Trophoblast cell (in vitro differentiated cells and primary cell): ENCODE measurements around the gene C1D.

Experiments used
- DNase-seq, 2 donors: peaks; one replicate each; pipeline ENCODE4 v3.0.0-alpha.2; 2016
- H2AFZ ChIP-seq: 2 replicates; pipeline ENCODE4 v1.6.1; 2013; ENCODE audit warnings: low read length, moderate library complexity, mild to moderate bottlenecking; ENCODE audit not compliant: insufficient read depth, poor library complexity
- H2AK5ac ChIP-seq: 2 replicates; pipeline ENCODE4 v1.6.1; 2013; ENCODE audit warnings: mild to moderate bottlenecking, low read length
- H2BK120ac ChIP-seq: 2 replicates; pipeline ENCODE4 v1.6.1; 2013; ENCODE audit warnings: low read length, mild to moderate bottlenecking, moderate library complexity; ENCODE audit not compliant: insufficient read depth, poor library complexity
- H2BK12ac ChIP-seq: 2 replicates; pipeline ENCODE4 v1.6.1; 2013; ENCODE audit warnings: mild to moderate bottlenecking, low read length, moderate library complexity
- H2BK5ac ChIP-seq: 2 replicates; pipeline ENCODE4 v1.6.1; 2013; ENCODE audit warnings: low read length, low read depth, moderate library complexity, mild to moderate bottlenecking; ENCODE audit not compliant: poor library complexity
- H3K14ac ChIP-seq: 2 replicates; pipeline ENCODE4 v1.6.1; 2013; ENCODE audit warnings: mild to moderate bottlenecking, low read length
- H3K18ac ChIP-seq: 2 replicates; pipeline ENCODE4 v1.6.1; 2013; ENCODE audit warnings: mild to moderate bottlenecking, low read length
- H3K23ac ChIP-seq: 2 replicates; pipeline ENCODE4 v1.6.1; 2013; ENCODE audit warnings: low read length
- H3K27ac ChIP-seq: 2 replicates; pipeline ENCODE4 v1.5.1; 2013; ENCODE audit warnings: low read depth, mild to moderate bottlenecking, inconsistent platforms, low read length, moderate library complexity
- H3K27me3 ChIP-seq: 2 replicates; pipeline ENCODE4 v1.6.1; 2013; ENCODE audit warnings: inconsistent platforms, mild to moderate bottlenecking, low read length, moderate library complexity; ENCODE audit not compliant: insufficient read depth
- H3K36me3 ChIP-seq, 2 experiments: 1 replicate in 1 of 2; 2 replicates in 1 of 2; pipeline ENCODE4 v1.6.1; 2013; ENCODE audit warnings: low read length in 2 of 2, mild to moderate bottlenecking in 2 of 2, moderate library complexity in 1 of 2; ENCODE audit not compliant: insufficient read depth in 2 of 2, control insufficient read depth in 1 of 2
- H3K4ac ChIP-seq: 2 replicates; pipeline ENCODE4 v1.6.1; 2013; ENCODE audit warnings: low read depth, mild to moderate bottlenecking, low read length, moderate library complexity
- H3K4me1 ChIP-seq, 2 experiments: 1 replicate in 1 of 2; 2 replicates in 1 of 2; pipeline ENCODE4 v1.6.1; 2013; ENCODE audit warnings: low read length in 2 of 2, mild to moderate bottlenecking in 2 of 2, moderate library complexity in 1 of 2; ENCODE audit not compliant: insufficient read depth in 2 of 2, control insufficient read depth in 1 of 2
- H3K4me2 ChIP-seq: 2 replicates; pipeline ENCODE4 v1.6.1; 2013; ENCODE audit warnings: inconsistent platforms, mild to moderate bottlenecking, low read length, moderate library complexity
- H3K4me3 ChIP-seq: 2 replicates; pipeline ENCODE4 v1.5.1; 2013; ENCODE audit warnings: mild to moderate bottlenecking, low read depth, low read length, inconsistent platforms
- H3K79me1 ChIP-seq: one replicate; pipeline ENCODE4 v1.6.1; 2013; ENCODE audit warnings: low read length
- H3K79me2 ChIP-seq: 2 replicates; pipeline ENCODE4 v1.6.1; 2013; ENCODE audit warnings: low read length, mild to moderate bottlenecking; ENCODE audit not compliant: control insufficient read depth, insufficient read depth, poor library complexity
- H3K9ac ChIP-seq: 2 replicates; pipeline ENCODE4 v1.6.1; 2013; ENCODE audit warnings: mild to moderate bottlenecking, low read length
- H3K9me3 ChIP-seq: 2 replicates; pipeline ENCODE4 v1.6.1; 2013; ENCODE audit warnings: low read depth, mild to moderate bottlenecking, control low read depth, inconsistent platforms, low read length; ENCODE audit not compliant: insufficient read depth
- H4K12ac ChIP-seq: 2 replicates; pipeline ENCODE4 v1.6.1; 2013; ENCODE audit warnings: low read depth, mild to moderate bottlenecking, low read length, moderate library complexity
- H4K8ac ChIP-seq: 2 replicates; pipeline ENCODE4 v1.6.1; 2013; ENCODE audit warnings: low read depth, mild to moderate bottlenecking, low read length, moderate library complexity
- H4K91ac ChIP-seq: one replicate; pipeline ENCODE4 v1.6.1; 2013; ENCODE audit warnings: low read depth, mild to moderate bottlenecking, low read length, moderate library complexity
- WGBS: extraction: QIAGEN DNeasy Blood & Tissue Kit; methylation state at CpG from one replicate; pipeline ENCODE4 v1.1.7; 2013; ENCODE audit warnings: missing lambda C conversion rate; ENCODE audit not compliant: insufficient read length, insufficient coverage; ENCODE audit errors: extremely low coverage; 5-methylcytosine and 5-hydroxymethylcytosine counted together

Gene C1D

GRCh38 chr2:68030529-68030928, 32.3 kb downstream of the C1D start:
- Histone ChIP-seq H4K91ac (no peak overlapping the region), H2AFZ (no peak overlapping the region), H3K79me1 (no peaks in the 10 kb centered on the region), H3K9ac (no peak overlapping the region), H4K8ac (no peak overlapping the region), H3K14ac (no peak overlapping the region), H2BK120ac (no peak overlapping the region), H2AK5ac (no peak overlapping the region), H3K4ac (no peak overlapping the region), H3K36me3 (no peaks in the 10 kb centered on the region), H3K9me3 (no peaks in the 10 kb centered on the region), H2BK12ac (no peak overlapping the region), H3K79me2 (no peaks in the 10 kb centered on the region), H3K27me3 (no peaks in the 10 kb centered on the region), H3K4me2 (no peak overlapping the region), H3K4me1 (no peaks in the 10 kb centered on the region), H3K23ac (no peak overlapping the region), H2BK5ac (no peak overlapping the region), H3K27ac (no peak overlapping the region), H4K12ac (no peak overlapping the region), H3K4me3 (no peak overlapping the region), H3K18ac (no peak overlapping the region)
- no CpG with 5 or more reads among the region's 5 CpGs for WGBS
- no peak for DNase-seq

- Histone ChIP-seq H3K9ac (no peak overlapping the region), H2AFZ (no peak overlapping the region), H3K79me1 (no peaks in the 10 kb centered on the region), H4K12ac (no peak overlapping the region), H3K27me3 (no peaks in the 10 kb centered on the region), H2BK5ac (no peak overlapping the region), H2BK12ac (no peak overlapping the region), H3K79me2 (no peaks in the 10 kb centered on the region), H3K27ac (no peak overlapping the region), H3K4ac (no peak overlapping the region), H3K4me3 (no peak overlapping the region), H3K9me3 (peaks cover 3% of the 10 kb centered on the region), H3K18ac (no peak overlapping the region), H3K36me3 (no peaks in the 10 kb centered on the region), H2BK120ac (no peak overlapping the region), H4K91ac (no peak overlapping the region), H3K4me2 (no peak overlapping the region), H2AK5ac (no peak overlapping the region), H3K14ac (no peak overlapping the region), H4K8ac (no peak overlapping the region), H3K23ac (no peak overlapping the region), H3K4me1 (no peaks in the 10 kb centered on the region)
- no peak for DNase-seq
Measured at GRCh38 chr2:68027959-68028358, 34.8 kb downstream of the C1D start.

GRCh38 chr2:68024450-68024849, 38.4 kb downstream of the C1D start:
- Histone ChIP-seq H3K18ac (no peak overlapping the region), H3K36me3 (no peaks in the 10 kb centered on the region), H2AK5ac (no peak overlapping the region), H3K23ac (no peak overlapping the region), H3K4me3 (no peak overlapping the region), H4K12ac (no peak overlapping the region), H3K14ac (no peak overlapping the region), H4K91ac (no peak overlapping the region), H3K9ac (no peak overlapping the region), H3K79me2 (no peaks in the 10 kb centered on the region), H4K8ac (no peak overlapping the region), H3K9me3 (peaks cover 3% of the 10 kb centered on the region), H3K27me3 (no peaks in the 10 kb centered on the region), H2BK5ac (no peak overlapping the region), H2BK120ac (no peak overlapping the region), H2AFZ (no peak overlapping the region), H3K4ac (no peak overlapping the region), H2BK12ac (no peak overlapping the region), H3K4me1 (no peaks in the 10 kb centered on the region), H3K4me2 (no peak overlapping the region), H3K79me1 (no peaks in the 10 kb centered on the region), H3K27ac (no peak overlapping the region)
- WGBS, result no CpG with 5 or more reads among the region's 22 CpGs
- no peak for DNase-seq

GRCh38 chr2:68023904-68024303, 38.9 kb downstream of the C1D start:
- no peaks in the 10 kb centered on the region for H3K4me1 ChIP-seq
- no peaks in the 10 kb centered on the region for H3K79me1 ChIP-seq
- no peak overlapping the region for H3K23ac ChIP-seq
- H3K14ac ChIP-seq, result no peak overlapping the region
- no peak overlapping the region for H2BK12ac ChIP-seq
- no peak overlapping the region for H2AK5ac ChIP-seq
- H3K36me3 ChIP-seq, result no peaks in the 10 kb centered on the region
- no peak overlapping the region for H3K4me3 ChIP-seq
- no peak overlapping the region for H4K8ac ChIP-seq
- peaks cover 3% of the 10 kb centered on the region for H3K9me3 ChIP-seq
- H4K12ac ChIP-seq, result no peak overlapping the region
- H3K9ac ChIP-seq, result no peak overlapping the region
- no peak overlapping the region for H2AFZ ChIP-seq
- H3K79me2 ChIP-seq, result no peaks in the 10 kb centered on the region
- H2BK120ac ChIP-seq, result no peak overlapping the region
- H3K27ac ChIP-seq, result no peak overlapping the region
- no peak overlapping the region for H3K18ac ChIP-seq
- DNase-seq, result no peak
- H4K91ac ChIP-seq, result no peak overlapping the region
- no peaks in the 10 kb centered on the region for H3K27me3 ChIP-seq
- no peak overlapping the region for H3K4ac ChIP-seq
- no peak overlapping the region for H2BK5ac ChIP-seq
- no peak overlapping the region for H3K4me2 ChIP-seq
- WGBS, result no CpG with 5 or more reads among the region's 16 CpGs
